NCI-H1092 (cell line): ENCODE data around the gene USP6.
"Not testable (repeated sequence)": the region's sequence is repeated elsewhere in the genome, so short reads cannot be mapped to it uniquely, and the experiment has no call there.

Source experiments
- DNase-seq: peaks from one replicate; lab custom pipeline; 2025; lab: John Stamatoyannopoulos, UW

Gene USP6

GRCh38 chr17:5135726-5136579 lies 20.1 kb downstream of the USP6 start:
- no peak for DNase-seq

- not testable (repeated sequence) for DNase-seq
Observed at GRCh38 chr17:5136580-5137412, 21.0 kb downstream of the USP6 start.

- not testable (repeated sequence) for DNase-seq
Observed at GRCh38 chr17:5137511-5138197, 21.8 kb downstream of the USP6 start.

- DNase-seq = not testable (repeated sequence)
Observed at GRCh38 chr17:5138198-5138544, 22.3 kb downstream of the USP6 start.

GRCh38 chr17:5138616-5139457 lies 23.0 kb downstream of the USP6 start:
- no peak for DNase-seq

- no peak for DNase-seq
Observed at GRCh38 chr17:5139458-5139732, 23.6 kb downstream of the USP6 start.

- DNase-seq = not testable (repeated sequence)
Observed at GRCh38 chr17:5142877-5143276, 27.0 kb downstream of the USP6 start.

GRCh38 chr17:5146122-5146521 lies 30.3 kb downstream of the USP6 start:
- not testable (repeated sequence) for DNase-seq

GRCh38 chr17:5160702-5161101 lies 44.9 kb downstream of the USP6 start:
- DNase-seq = not testable (repeated sequence)

GRCh38 chr17:5161793-5162192 lies 46.0 kb downstream of the USP6 start:
- DNase-seq = not testable (repeated sequence)

- no peak for DNase-seq
Observed at GRCh38 chr17:5164436-5164835, 48.6 kb downstream of the USP6 start.

- DNase-seq = not testable (repeated sequence)
Observed at GRCh38 chr17:5165791-5166564, 50.1 kb downstream of the USP6 start.

- DNase-seq = not testable (repeated sequence)
Observed at GRCh38 chr17:5175027-5175426, 59.2 kb downstream of the USP6 start.

GRCh38 chr17:5179003-5179402 lies 63.2 kb downstream of the USP6 start:
- DNase-seq = no peak

GRCh38 chr17:5181509-5182305 lies 65.9 kb downstream of the USP6 start:
- DNase-seq = no peak

- no peak for DNase-seq
Observed at GRCh38 chr17:5182597-5183409, 67.0 kb downstream of the USP6 start.

GRCh38 chr17:5183410-5183793 lies 67.6 kb downstream of the USP6 start:
- DNase-seq = no peak

GRCh38 chr17:5184288-5184687 lies 68.5 kb downstream of the USP6 start:
- no peak for DNase-seq
